GM21526 (cell line): ENCODE measurements around the gene BEND7.
"Not testable (repeated sequence)": the region's sequence is repeated elsewhere in the genome, so short reads cannot be mapped to it uniquely, and the experiment has no call there.

Experiments
- ATAC-seq: cut with Tn5 transposase; IDR thresholded peaks from one replicate; pipeline ENCODE4 v1.9.1; 2021; ENCODE audit warnings: moderate library complexity; ENCODE audit not compliant: unreplicated experiment, low FRiP score

The BEND7 gene

GRCh38 chr10:13483951-13484350 is 44.9 kb downstream of the BEND7 start:
- ATAC-seq: no peak

- no peak for ATAC-seq
These were observed 45.7 kb downstream of the BEND7 start for GRCh38 chr10:13483073-13483472.

GRCh38 chr10:13481690-13482089 is 47.1 kb downstream of the BEND7 start:
- ATAC-seq: no peak

GRCh38 chr10:13475124-13475523 is 53.7 kb downstream of the BEND7 start:
- ATAC-seq: no peak

DNA sequence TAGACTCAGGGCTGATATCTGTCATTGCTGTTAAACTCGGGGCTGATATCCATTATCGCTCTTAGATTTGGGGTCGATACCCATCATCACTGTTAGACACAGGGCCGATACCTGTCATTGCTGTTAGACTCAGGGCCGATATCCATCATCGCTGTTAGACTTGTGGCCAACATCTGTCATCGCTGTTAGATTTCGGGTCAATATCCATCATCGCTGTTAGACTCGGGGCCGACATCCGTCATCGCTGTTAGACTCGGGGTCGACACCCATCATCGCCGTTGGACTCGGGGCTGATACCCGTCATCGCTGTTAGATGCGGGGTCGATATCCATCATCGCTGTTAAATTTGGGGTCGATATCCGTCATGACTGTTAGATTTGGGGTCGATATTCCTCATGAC is 54.8 kb downstream of the BEND7 start:
- ATAC-seq: no peak

DNA sequence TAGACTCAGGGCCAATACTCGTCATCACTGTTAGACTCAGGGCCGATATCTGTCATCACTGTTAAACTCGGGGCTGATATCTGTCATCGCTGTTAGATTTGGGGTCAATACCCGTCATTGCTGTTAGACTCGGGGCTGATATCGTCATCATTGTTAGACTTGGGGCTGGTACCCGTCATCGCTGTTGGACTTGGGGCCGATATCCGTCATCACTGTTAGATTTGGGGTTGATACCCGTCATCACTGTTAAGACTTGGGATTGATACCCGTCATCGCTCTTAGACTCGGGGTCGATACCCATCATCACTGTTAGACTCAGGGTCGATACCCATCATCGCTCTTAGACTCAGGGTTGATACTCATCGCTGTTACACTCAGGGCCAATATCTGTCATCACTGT is 56.5 kb downstream of the BEND7 start:
- no peak for ATAC-seq

DNA sequence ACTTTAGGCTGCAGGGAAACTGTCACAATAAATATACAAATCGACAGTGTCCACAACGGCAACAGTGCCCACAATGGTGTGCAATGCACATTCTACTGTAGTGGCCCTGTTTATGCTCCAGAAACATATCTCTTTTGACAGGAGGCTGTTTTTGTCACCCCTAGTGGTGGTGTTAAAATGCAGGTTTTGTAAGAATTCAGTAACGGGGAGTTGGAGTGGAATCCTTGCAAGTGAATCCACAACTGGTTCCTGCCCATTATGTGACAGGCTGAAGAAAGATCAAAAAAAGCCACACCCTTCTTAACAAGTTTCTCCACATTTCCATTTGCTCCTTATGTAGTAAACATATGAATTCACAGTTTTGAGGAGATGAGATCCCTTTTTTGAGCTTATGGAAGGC is 58.5 kb downstream of the BEND7 start:
- ATAC-seq: no peak

GRCh38 chr10:13462551-13462950 is 66.3 kb downstream of the BEND7 start:
- ATAC-seq: no peak

- no peak for ATAC-seq
These were observed 70.2 kb downstream of the BEND7 start for GRCh38 chr10:13458687-13459012.

DNA sequence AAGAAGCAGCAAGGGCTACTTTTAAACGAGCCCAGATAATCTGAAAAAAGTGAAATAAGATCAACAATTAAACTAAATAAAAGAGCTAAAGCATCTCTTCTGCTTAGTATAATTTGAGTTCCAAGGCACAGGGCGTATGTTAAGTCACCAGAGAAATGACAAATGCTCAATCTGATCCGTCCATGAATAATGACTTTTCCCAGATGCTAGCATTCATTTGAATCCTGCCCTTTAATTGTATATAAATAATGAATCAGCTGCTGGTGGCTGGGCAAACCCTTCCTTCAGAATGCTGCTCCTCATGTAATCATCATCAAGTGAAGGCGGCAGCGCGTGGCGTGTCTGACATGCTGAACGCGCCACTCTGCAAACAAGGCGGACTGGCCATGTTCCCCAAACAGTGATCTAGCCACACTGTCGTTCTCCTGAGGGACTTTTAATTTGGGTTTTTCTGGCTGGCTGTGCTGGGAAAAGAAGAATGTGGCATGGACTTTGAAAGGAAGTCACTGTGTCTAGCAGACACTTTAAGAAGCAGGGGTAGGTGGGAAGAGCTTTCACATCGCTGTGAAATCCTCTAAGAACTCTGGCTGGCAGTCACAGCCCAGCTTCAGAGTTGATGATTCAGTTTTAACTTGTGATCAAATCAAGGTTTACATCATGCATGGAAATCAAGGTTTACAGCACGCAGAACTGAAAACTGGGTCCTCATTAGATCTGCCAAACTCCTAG is 70.7 kb downstream of the BEND7 start:
- no peak for ATAC-seq

GRCh38 chr10:13453896-13454295 is 74.9 kb downstream of the BEND7 start:
- no peak for ATAC-seq

GRCh38 chr10:13450069-13450468 is 78.7 kb downstream of the BEND7 start:
- ATAC-seq: no peak

GRCh38 chr10:13449296-13449695 is 79.5 kb downstream of the BEND7 start:
- no peak for ATAC-seq

DNA sequence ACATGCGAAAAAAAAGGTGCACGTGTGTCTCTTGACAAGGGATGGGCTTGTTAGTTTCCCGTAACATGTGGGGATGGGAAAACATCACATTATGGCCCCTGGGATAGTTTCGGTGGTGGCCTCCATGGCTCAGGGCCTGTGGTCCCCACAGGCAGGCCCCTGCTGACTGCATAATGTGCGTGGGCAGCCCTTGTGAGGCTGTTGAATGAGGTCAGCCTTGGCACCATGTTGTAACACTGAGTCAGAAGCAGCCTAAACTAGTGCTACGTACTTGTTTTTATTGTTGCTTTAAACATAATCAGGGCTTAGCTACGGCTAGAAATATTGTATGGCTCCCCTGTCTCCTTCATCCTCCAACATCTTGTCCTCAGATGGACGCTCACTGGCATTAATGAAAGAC is 80.6 kb downstream of the BEND7 start:
- no peak for ATAC-seq

GRCh38 chr10:13445656-13446400 is 83.0 kb downstream of the BEND7 start:
- no peak for ATAC-seq

DNA sequence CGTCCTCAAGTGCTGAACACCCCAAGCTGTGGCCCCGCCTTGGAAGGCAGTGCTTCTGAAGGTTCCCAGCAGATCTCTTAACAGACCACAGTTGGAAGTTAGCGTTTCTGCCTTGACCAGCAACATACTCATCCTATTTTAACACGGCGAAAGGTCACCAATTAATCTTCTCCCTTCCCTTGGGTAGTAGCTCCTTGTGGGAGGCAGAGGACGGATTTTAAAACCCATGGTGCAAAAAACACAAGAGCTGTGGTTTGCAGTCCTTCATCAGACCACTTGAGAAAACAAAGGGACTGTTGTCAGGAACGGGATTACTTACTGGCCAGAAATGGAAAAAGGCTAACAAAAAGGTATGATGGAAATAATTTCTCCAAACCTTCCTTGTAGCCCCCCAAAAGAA is 87.3 kb downstream of the BEND7 start:
- ATAC-seq: no peak

- no peak for ATAC-seq
These were observed 88.4 kb downstream of the BEND7 start for GRCh38 chr10:13440185-13441061.

- ATAC-seq: no peak
These were observed 89.3 kb downstream of the BEND7 start for GRCh38 chr10:13439313-13440184.

DNA sequence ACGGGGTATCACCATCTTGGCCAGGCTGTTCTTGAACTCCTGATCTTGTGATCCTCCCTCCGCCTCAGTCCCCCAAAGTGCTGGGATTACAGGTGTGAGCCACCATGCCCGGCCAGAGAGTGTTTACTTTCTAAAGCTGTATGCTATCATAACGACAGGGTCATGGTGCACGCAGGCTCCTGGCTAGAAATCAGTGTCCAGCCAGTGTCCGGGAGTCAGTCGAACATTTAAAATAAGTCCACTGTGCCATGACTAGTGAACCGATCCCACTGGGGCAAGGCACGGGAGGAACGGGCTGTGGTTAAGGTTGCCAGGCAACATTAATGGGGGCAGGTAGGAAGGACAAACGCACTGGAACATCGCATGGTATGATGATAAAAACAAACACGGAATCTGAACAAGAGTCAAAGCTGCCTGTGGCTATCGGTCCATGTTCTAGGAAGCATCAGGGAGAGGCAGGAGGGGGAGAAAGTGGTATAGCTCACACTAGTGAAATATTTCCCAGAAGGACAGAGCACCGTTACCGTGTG is 91.7 kb downstream of the BEND7 start:
- ATAC-seq: no peak

DNA sequence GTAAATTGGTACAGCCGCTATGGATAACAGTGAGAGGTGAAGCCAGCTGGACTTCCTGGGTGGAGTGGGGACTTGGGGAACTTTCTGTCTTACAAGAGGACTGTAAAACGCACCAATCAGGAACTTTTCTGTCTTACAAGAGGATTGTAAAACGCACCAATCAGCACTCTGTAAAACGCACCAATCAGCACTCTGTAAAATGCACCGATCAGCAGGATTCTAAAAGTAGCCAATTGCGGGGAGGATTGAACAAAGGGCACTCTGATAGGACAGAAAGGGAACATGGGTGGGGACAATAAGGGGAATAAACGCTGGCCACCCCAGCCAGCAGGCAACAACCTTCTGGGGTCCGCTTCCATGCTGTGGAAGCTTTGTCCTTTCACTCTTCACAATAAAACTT is 100.9 kb downstream of the BEND7 start:
- not testable (repeated sequence) for ATAC-seq
